Measurements from ENCODE around the gene BEST2.

The BEST2 gene

GRCh38 chr19:12782174-12782423, 30.5 kb downstream of the BEST2 start:
- in situ Hi-C loops (cut with HindIII; ENCODE audit: low sequenced_read_pairs), result no loop called here
- TF ChIP-seq CTCF (IDR thresholded peaks at IDR 0.05; ENCODE audit: low read depth, low read length), result no peak
- no peak for DNase-seq (ENCODE audit: low read depth, low spot score)
- H3K4me3 ChIP-seq (ENCODE audit: low read depth, low read length), result peak overlapping the region; percentile 13

- in situ Hi-C loops (cut with HindIII; ENCODE audit: low sequenced_read_pairs), result no loop called here
These were observed 31.1 kb downstream of the BEST2 start for GRCh38 chr19:12782424-12783290.

GRCh38 chr19:12783291-12783848, 31.8 kb downstream of the BEST2 start:
- no peak for DNase-seq (ENCODE audit: low read depth, low spot score)
- no peak for TF ChIP-seq CTCF (IDR thresholded peaks at IDR 0.05; ENCODE audit: low read depth, low read length)
- in situ Hi-C loops (cut with HindIII; ENCODE audit: low sequenced_read_pairs), result no loop called here
- H3K4me3 ChIP-seq (ENCODE audit: low read depth, low read length), result peak overlapping the region; percentile 33

More at GRCh38 chr19:12782424-12783290, 31.1 kb downstream of the BEST2 start:
- peak overlapping the region; percentile 33 for H3K4me3 ChIP-seq (ENCODE audit: low read depth, low read length)
- DNase-seq (ENCODE audit: low read depth, low spot score), result peak; percentile 84
- TF ChIP-seq CTCF (IDR thresholded peaks at IDR 0.05; ENCODE audit: low read depth, low read length), result peak; percentile 7

DNA sequence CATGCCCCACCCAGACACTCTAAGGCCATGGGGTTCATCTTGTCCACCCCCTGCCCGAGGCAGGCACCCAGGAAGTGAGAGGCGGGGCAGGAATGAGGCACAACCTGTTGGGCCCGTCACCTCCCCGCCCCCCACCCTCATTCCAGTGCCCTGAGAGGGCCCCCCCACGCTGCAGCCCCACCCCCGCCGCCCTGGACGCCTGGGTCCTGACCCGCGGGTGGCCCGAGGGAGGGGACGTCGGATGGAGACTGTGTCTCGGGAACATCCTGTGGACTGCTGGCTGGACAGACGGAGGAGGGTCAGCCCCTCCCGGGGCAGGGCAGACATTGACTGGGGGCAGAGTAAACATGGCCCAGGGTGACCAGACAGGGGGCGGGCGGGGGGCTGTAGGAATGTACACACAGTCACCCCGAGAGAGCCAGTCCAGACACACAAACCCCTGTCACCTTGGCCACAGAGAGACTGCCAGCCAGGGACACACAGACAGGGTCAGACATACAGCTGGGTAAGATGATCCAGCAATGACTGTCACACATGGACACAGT, 32.3 kb downstream of the BEST2 start:
- H3K4me3 ChIP-seq (ENCODE audit: low read depth, low read length), result no peak overlapping the region
- no peak for TF ChIP-seq CTCF (IDR thresholded peaks at IDR 0.05; ENCODE audit: low read depth, low read length)
- no peak for DNase-seq (ENCODE audit: low read depth, low spot score)
- in situ Hi-C loops (cut with HindIII; ENCODE audit: low sequenced_read_pairs), result no loop called here

DNA sequence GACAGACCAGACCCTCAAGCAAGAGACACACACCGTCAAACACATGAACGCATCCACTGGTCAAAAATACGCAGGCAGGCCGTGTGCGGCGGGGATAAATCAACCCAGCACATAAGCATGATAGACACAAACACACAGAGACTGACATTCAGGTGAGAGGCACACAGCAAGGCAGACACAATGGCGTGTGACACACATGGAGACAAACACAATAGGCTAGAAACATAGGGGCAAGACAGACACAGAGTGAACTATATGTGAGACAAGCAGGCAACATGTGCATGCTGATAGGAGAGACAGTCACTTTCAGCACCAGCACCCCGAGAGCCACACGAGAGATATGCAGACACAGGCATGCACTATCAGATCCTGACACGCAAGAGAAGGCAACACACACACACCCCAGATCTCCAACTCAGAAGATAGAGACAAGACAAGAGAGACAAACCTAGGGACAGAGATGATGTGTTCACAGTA, 32.8 kb downstream of the BEST2 start:
- no peak for TF ChIP-seq CTCF (IDR thresholded peaks at IDR 0.05; ENCODE audit: low read depth, low read length)
- DNase-seq (ENCODE audit: low read depth, low spot score), result no peak
- in situ Hi-C loops (cut with HindIII; ENCODE audit: low sequenced_read_pairs), result no loop called here
- no peak overlapping the region for H3K4me3 ChIP-seq (ENCODE audit: low read depth, low read length)

- TF ChIP-seq CTCF (IDR thresholded peaks at IDR 0.05; ENCODE audit: low read depth, low read length), result no peak
- in situ Hi-C loops (cut with HindIII; ENCODE audit: low sequenced_read_pairs), result no loop called here
- DNase-seq (ENCODE audit: low read depth, low spot score), result peak; percentile 25
- no peak overlapping the region for H3K4me3 ChIP-seq (ENCODE audit: low read depth, low read length)
These were observed 33.4 kb downstream of the BEST2 start for GRCh38 chr19:12784871-12785430.

All from astrocyte of the spinal cord (primary cell).